GM12875 (cell line): ENCODE data around the gene HES1.

Experiments
- H3K4me3 ChIP-seq: one replicate; pipeline ENCODE4 v1.5.1; 2011; ENCODE audit warnings: low read depth, low read length, control low read depth
- TF ChIP-seq, protein P1 (sequence below): IDR thresholded peaks from 2 replicates; pipeline ENCODE4 v1.5.1; 2011; ENCODE audit warnings: low read depth, mild to moderate bottlenecking, control low read depth, inconsistent platforms, low read length, moderate library complexity, borderline replicate concordance; ENCODE audit not compliant: insufficient read depth

The HES1 gene

DNA sequence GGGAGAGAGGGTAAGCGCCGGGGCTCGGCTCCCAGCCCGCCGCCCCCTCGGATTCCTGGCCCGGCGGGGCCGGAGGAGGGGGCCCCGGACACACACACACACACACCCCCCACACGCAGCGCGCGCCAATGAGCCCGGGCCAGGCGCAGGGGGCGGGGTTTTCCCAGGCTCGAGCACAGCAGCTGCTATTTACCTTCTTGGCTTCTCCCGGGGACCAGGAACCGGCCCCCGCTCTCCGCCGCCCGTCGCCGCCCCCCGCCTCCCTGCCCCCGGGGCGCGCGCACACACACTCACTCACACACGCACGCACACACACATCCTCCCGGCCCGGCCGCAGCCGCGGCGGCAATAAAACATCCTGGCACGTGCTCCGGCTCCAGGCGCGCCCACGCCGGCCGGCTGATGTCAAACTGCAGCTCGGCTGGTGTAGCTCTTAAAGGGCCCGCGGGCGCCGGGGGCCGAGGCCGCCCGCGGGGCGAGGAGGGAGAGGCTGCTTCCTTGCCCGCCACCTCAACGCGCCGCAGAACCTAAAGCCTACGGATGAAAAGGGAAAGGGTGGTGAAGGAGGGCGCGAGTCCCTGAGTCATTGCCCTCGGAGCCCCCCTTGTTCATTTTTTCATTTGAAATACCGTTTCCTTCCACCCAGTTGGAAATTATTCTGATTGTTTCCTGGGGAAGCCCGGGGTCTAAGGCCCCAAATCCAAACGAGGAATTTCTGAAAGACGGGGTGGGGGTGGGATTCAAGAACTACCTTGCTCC is 1.0 kb upstream of the HES1 start:
- peak overlapping the region; percentile 62 for H3K4me3 ChIP-seq
- TF ChIP-seq, protein P1, sequence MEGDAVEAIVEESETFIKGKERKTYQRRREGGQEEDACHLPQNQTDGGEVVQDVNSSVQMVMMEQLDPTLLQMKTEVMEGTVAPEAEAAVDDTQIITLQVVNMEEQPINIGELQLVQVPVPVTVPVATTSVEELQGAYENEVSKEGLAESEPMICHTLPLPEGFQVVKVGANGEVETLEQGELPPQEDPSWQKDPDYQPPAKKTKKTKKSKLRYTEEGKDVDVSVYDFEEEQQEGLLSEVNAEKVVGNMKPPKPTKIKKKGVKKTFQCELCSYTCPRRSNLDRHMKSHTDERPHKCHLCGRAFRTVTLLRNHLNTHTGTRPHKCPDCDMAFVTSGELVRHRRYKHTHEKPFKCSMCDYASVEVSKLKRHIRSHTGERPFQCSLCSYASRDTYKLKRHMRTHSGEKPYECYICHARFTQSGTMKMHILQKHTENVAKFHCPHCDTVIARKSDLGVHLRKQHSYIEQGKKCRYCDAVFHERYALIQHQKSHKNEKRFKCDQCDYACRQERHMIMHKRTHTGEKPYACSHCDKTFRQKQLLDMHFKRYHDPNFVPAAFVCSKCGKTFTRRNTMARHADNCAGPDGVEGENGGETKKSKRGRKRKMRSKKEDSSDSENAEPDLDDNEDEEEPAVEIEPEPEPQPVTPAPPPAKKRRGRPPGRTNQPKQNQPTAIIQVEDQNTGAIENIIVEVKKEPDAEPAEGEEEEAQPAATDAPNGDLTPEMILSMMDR = no peak

DNA sequence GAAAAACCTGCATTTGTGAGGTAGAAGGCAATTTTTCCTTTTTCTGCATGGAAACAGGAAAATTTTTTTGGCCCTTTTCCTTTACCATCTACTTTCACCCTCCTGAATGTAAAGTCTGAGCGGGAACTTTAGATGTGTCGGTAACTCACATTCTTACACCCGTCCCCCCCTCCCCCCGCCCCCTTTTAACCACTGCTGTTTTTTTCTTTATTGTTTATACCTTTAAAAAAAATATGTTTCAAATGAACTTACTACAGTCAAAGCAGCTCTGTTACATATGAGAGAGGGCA is 487 bp upstream of the HES1 start:
- peak overlapping the region; percentile 62 for H3K4me3 ChIP-seq
- TF ChIP-seq, protein P1 = no peak

GRCh38 chr3:194136519-194137007 is 615 bp downstream of the HES1 start:
- TF ChIP-seq, protein P1 = no peak
- H3K4me3 ChIP-seq = peak overlapping the region; percentile 87

DNA sequence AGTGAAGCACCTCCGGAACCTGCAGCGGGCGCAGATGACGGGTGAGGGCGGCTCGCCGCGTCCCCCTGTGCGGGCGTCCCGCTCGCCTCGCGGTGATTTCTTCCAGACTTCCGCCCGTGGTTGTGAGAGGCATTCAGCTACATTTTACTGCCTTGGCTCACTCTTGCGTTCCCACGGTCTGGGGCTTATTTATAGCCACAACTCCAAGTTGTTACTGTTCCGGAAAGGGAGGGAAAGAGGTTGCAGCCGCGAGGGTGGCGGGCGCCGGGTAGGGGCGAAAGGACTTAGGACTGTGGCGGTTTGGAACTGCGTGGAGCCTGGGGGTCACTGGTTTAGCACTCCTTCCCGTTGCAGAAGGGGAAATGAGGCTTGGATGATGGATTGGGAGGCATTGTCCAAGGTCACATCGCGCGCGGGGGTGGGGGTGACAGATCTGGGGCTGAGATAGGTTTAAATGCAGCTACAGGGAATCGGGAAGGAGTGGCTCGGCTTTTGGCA is 1.1 kb downstream of the HES1 start:
- H3K4me3 ChIP-seq = peak overlapping the region; percentile 87
- TF ChIP-seq, protein P1 = no peak

- peak overlapping the region; percentile 87 for H3K4me3 ChIP-seq
- TF ChIP-seq, protein P1 = peak; percentile 79
Observed at GRCh38 chr3:194137506-194138474, 1.8 kb downstream of the HES1 start.

- TF ChIP-seq, protein P1 = no peak
Observed at GRCh38 chr3:194138732-194139070, 2.8 kb downstream of the HES1 start.

More at GRCh38 chr3:194138732-194139070, 2.8 kb downstream of the HES1 start:
- no peak overlapping the region for H3K4me3 ChIP-seq
